GM10266 (cell line): ENCODE results near the gene MLLT10.
A peak's percentile ranks its signal among the peaks of the same experiment; 100 is the strongest.

Source experiments
- DNase-seq: peaks from one replicate; pipeline ENCODE4 v3.0.0; 2012; ENCODE audit errors: extremely low spot score
- TF ChIP-seq, protein P1 (sequence below): IDR thresholded peaks from 2 replicates; pipeline ENCODE4 v1.5.1; 2012; ENCODE audit warnings: mild to moderate bottlenecking, low read depth; ENCODE audit not compliant: control insufficient read depth, insufficient read depth; ENCODE audit errors: missing control alignments

The MLLT10 gene

DNA sequence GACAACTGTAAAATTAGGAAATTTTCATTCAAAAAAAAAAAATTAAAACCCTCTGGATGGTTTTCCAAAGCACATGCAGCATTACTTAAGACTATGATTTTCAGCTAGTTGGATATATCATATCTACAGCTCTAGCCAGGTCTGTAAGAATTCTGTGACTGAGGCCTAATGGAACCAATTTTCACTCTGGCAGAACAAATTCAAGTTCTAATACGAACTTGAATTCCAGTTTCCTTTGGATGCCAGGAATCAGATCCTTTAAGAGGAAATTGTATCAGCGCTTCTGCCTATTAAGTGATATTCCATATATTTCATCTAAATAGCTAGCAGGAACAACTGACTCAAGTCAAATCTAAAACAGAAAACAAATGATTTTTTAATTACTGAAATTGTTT lies 43.3 kb upstream of the MLLT10 start:
- TF ChIP-seq, protein P1, sequence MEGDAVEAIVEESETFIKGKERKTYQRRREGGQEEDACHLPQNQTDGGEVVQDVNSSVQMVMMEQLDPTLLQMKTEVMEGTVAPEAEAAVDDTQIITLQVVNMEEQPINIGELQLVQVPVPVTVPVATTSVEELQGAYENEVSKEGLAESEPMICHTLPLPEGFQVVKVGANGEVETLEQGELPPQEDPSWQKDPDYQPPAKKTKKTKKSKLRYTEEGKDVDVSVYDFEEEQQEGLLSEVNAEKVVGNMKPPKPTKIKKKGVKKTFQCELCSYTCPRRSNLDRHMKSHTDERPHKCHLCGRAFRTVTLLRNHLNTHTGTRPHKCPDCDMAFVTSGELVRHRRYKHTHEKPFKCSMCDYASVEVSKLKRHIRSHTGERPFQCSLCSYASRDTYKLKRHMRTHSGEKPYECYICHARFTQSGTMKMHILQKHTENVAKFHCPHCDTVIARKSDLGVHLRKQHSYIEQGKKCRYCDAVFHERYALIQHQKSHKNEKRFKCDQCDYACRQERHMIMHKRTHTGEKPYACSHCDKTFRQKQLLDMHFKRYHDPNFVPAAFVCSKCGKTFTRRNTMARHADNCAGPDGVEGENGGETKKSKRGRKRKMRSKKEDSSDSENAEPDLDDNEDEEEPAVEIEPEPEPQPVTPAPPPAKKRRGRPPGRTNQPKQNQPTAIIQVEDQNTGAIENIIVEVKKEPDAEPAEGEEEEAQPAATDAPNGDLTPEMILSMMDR = no peak
- no peak for DNase-seq

DNA sequence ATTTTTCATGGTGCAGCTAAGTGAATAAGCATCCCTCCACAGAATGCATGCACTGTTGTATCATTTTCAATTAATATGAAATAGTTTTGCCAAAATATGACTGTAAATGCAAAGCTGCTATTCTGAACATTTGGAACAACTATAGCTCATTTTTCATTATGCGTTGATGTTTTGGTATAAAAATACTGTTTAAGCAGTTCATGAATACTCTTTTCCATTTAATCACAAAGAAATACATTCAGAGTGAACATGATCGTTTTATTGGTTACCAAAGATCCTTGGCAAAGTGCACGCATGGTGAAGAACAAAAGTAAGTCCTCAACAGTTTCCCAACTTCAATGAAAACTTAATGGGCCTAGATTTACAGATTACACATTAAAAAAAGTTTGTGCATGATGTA lies 41.6 kb upstream of the MLLT10 start:
- TF ChIP-seq, protein P1 = no peak
- DNase-seq = no peak

DNA sequence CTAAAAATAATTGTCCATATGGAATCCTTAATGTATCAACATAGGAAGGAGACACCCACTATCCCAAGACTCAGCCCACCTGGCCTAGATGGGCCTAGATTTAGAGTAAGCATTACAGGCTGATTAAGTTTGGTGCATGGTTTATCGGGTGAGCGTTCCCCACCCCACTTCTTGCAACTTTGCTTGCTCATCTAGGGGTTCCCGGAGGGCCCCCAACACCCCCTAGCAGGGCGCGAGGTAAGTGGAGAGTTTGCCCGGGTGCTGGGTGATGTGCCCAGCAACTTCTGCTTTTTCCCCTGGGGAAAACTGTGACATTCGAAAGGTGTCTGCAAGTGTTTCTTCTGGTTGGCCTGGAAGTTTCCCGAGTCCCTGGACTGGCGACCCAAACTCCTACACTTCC lies 40.2 kb upstream of the MLLT10 start:
- peak; percentile 19 for DNase-seq
- TF ChIP-seq, protein P1 = no peak

- DNase-seq = peak; percentile 53
- TF ChIP-seq, protein P1 = no peak
These were observed 39.6 kb upstream of the MLLT10 start for GRCh38 chr10:21494191-21495001.

DNA sequence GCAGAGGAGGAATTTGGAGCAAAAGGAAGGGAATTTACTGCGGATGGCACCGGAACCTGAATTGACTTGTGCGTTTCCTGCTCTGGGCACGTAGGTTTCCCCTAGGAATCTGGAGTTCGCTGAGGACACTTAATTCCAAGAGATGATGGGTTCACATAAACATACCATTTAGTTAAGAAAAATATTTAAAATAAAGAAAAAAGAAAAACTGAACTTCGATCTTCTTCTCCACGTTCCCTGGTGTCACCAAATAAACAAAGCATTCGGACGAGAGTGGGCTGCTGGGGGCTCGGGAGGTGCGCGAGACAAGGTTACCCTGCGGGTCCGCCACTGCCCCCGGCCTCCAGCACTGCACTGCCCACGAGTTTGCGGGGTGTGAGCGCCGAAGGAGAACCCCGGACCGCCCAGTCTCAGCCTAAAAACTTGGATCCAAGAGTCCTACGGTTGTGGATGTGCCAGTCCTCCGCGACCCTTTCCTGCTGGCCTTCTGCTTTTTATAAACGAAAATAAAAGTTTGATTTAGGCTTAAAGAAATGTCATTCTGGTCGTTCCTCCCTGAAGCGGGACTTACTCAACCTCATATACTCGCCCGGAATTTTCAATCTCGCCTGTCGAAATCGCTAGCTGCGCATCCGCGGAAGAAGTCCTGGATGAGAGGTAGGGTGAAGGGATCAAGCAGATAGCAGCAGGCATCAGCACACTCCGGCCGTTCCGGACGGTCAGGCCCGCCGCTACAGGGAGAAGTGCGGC lies 38.9 kb upstream of the MLLT10 start:
- DNase-seq = peak; percentile 44

GRCh38 chr10:21495752-21496342 lies 38.2 kb upstream of the MLLT10 start:
- TF ChIP-seq, protein P1 = peak; percentile 98
- peak; percentile 96 for DNase-seq

More for the DNA sequence above, 38.9 kb upstream of the MLLT10 start:
- TF ChIP-seq, protein P1 = no peak
